Transverse colon (tissue), 4 donors: ENCODE results near the gene HECTD1.

Experiments
- EP300 ChIP-seq: sonication (generic); formaldehyde crosslinking; IDR thresholded peaks from one replicate; pipeline ENCODE4 v1.6.1; 2017; ENCODE audit warnings: antibody characterized with exemption, low read depth
- POLR2A ChIP-seq: fragments of 450-650 bp; IDR thresholded peaks from one replicate; pipeline ENCODE4 v1.6.1; 2016; ENCODE audit warnings: antibody characterized with exemption, mild to moderate bottlenecking, moderate library complexity
- POLR2AphosphoS5 ChIP-seq, 3 donors: sonication (generic); formaldehyde crosslinking; IDR thresholded peaks; one replicate each; pipeline ENCODE4 v1.6.1; 2016; ENCODE audit warnings: antibody characterized with exemption in 3 of 3
- TF ChIP-seq, protein P1 (sequence below), 5 experiments: fragments of 200-600 bp in 3 of 5; fragments of 450-650 bp in 2 of 5; sonication (generic) in 3 of 5; IDR thresholded peaks; 1 replicate in 2 of 5; 2 replicates in 3 of 5; pipeline ENCODE4 v1.5.1; 2016 to 2017; ENCODE audit warnings: antibody characterized with exemption in 5 of 5, inconsistent platforms in 3 of 5, mild to moderate bottlenecking in 2 of 5, moderate library complexity in 1 of 5

DNA sequence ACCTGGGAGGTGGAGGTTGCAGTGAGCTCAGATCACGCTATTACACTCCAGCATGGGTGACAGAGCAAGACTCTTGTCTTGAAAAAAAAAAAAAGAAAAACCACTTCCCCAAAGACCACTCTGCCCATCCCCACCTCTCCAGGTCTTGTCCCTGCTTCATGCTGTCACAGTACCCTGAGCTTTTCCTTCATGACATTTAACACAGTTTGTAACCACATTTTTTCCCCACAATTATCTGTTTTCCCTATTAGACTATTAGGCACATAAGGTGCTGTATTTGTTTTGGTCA lies 6.9 kb downstream of the HECTD1 start:
- TF ChIP-seq POLR2A (no peak), POLR2AphosphoS5 (IDR thresholded peaks at IDR 0.05) (no peak), EP300 (no peak)
- TF ChIP-seq, protein P1, sequence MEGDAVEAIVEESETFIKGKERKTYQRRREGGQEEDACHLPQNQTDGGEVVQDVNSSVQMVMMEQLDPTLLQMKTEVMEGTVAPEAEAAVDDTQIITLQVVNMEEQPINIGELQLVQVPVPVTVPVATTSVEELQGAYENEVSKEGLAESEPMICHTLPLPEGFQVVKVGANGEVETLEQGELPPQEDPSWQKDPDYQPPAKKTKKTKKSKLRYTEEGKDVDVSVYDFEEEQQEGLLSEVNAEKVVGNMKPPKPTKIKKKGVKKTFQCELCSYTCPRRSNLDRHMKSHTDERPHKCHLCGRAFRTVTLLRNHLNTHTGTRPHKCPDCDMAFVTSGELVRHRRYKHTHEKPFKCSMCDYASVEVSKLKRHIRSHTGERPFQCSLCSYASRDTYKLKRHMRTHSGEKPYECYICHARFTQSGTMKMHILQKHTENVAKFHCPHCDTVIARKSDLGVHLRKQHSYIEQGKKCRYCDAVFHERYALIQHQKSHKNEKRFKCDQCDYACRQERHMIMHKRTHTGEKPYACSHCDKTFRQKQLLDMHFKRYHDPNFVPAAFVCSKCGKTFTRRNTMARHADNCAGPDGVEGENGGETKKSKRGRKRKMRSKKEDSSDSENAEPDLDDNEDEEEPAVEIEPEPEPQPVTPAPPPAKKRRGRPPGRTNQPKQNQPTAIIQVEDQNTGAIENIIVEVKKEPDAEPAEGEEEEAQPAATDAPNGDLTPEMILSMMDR (IDR thresholded peaks at IDR 0.05): no peak
